BJ (cell line): ENCODE results near the gene VPS37C. TPM values are rescaled to one million over a fixed set of nuclear protein-coding genes. Genes with fewer than 3 reads are reported as not detected.

Experiments used
- CTCF ChIA-PET: fragments of 350-600 bp; formaldehyde crosslinking; extraction: SDS; loops from one replicate; lab custom pipeline; 2021; ENCODE audit warnings: antibody characterized with exemption, inconsistent platforms; lab: Yijun Ruan, JAX
- POLR2A ChIA-PET: fragments of 300-600 bp; sonication (Branson Sonifier 250); formaldehyde crosslinking; extraction: SDS; loops from one replicate; lab custom pipeline; 2021; ENCODE audit warnings: antibody characterized with exemption; lab: Charles Lee
- DNase-seq: peaks from one replicate; pipeline ENCODE4 v3.0.0-alpha.2; 2011; ENCODE audit warnings: low read depth
- H3K27me3 ChIP-seq: 2 replicates; pipeline ENCODE4 v1.6.0; 2011; ENCODE audit warnings: low read length; ENCODE audit not compliant: control insufficient read depth, insufficient read depth
- H3K36me3 ChIP-seq: 2 replicates; pipeline ENCODE4 v1.5.1; 2011; ENCODE audit warnings: low read length; ENCODE audit not compliant: control insufficient read depth, insufficient read depth
- H3K4me3 ChIP-seq: 2 replicates; pipeline ENCODE4 v1.5.1; 2011; ENCODE audit warnings: low read depth, mild to moderate bottlenecking, control low read depth, low read length
- CTCF ChIP-seq: IDR thresholded peaks from 2 replicates; pipeline ENCODE4 v1.5.1; 2011; ENCODE audit warnings: low read depth, mild to moderate bottlenecking, control low read depth, inconsistent platforms, low read length, moderate library complexity; ENCODE audit not compliant: insufficient read depth
- polyA plus RNA-seq: library from polyadenylated mRNA; depleted of rRNA; stranded (reverse); fragments of >200 nt; gene quantifications from 2 replicates; pipeline ENCODE4 v1.2.3, GENCODE V29; 2011

Gene VPS37C
- polyA plus RNA-seq, 1 experiment, result 17.5 TPM

GRCh38 chr11:61115498-61116224, 45.6 kb downstream of the VPS37C start:
- 0 out of 2 replicates have a peak, but pooled peaks cover 5% of the 10 kb centered on the region for H3K27me3 ChIP-seq
- H3K4me3 ChIP-seq, result no peak overlapping the region
- no peak for TF ChIP-seq CTCF
- CTCF ChIA-PET, result interaction anchor here (1.7 kb wide), 1 partner anchor 14 kb away, joined by 3 read pairs; no protein-coding TSS in a partner anchor
- POLR2A ChIA-PET, result no interaction called here
- H3K36me3 ChIP-seq, result no peaks in the 10 kb centered on the region
- no peak for DNase-seq

- 0 out of 2 replicates have a peak, but pooled peaks cover 5% of the 10 kb centered on the region for H3K27me3 ChIP-seq
- no peak overlapping the region for H3K4me3 ChIP-seq
- TF ChIP-seq CTCF, result no peak
- ChIA-PET CTCF (interaction anchor here (1.4 to 1.7 kb wide), 2 partner anchors 14 to 15 kb away, joined by 3 to 5 read pairs; no protein-coding TSS in a partner anchor), POLR2A (no interaction called here)
- H3K36me3 ChIP-seq, result no peaks in the 10 kb centered on the region
- DNase-seq, result no peak
Observed at GRCh38 chr11:61114913-61115312, 46.3 kb downstream of the VPS37C start.

- H3K36me3 ChIP-seq, result no peaks in the 10 kb centered on the region
- no peak for DNase-seq
- no peak for TF ChIP-seq CTCF
- POLR2A ChIA-PET, result no interaction called here
- peaks cover 6% of the 10 kb centered on the region for H3K27me3 ChIP-seq
- H3K4me3 ChIP-seq, result no peak overlapping the region
- CTCF ChIA-PET, result no interaction called here
Observed at GRCh38 chr11:61113201-61113600, 48.0 kb downstream of the VPS37C start.

- no peak for TF ChIP-seq CTCF
- Histone ChIP-seq H3K36me3 (no peaks in the 10 kb centered on the region), H3K27me3 (peaks cover 7% of the 10 kb centered on the region), H3K4me3 (no peak overlapping the region)
- no peak for DNase-seq
- POLR2A ChIA-PET, result no interaction called here
- CTCF ChIA-PET, result no interaction called here
Observed at GRCh38 chr11:61112575-61112974, 48.7 kb downstream of the VPS37C start.

GRCh38 chr11:61111786-61112517, 49.3 kb downstream of the VPS37C start:
- peaks cover 7% of the 10 kb centered on the region for H3K27me3 ChIP-seq
- no peak for TF ChIP-seq CTCF
- H3K36me3 ChIP-seq, result no peaks in the 10 kb centered on the region
- ChIA-PET POLR2A (no interaction called here), CTCF (interaction anchor here (2.2 kb wide), 1 partner anchor 18 kb away, joined by 11 read pairs; no protein-coding TSS in a partner anchor)
- DNase-seq, result no peak
- H3K4me3 ChIP-seq, result no peak overlapping the region
